Upper lobe of left lung (tissue), 4 donors: ENCODE data around the gene MAN2A2.

Source experiments
- EP300 ChIP-seq, 4 donors: sonication (generic); formaldehyde crosslinking; IDR thresholded peaks; one replicate each; pipeline ENCODE4 v1.5.1; 2017; ENCODE audit warnings: antibody characterized with exemption in 4 of 4, control low read depth in 2 of 4
- POLR2A ChIP-seq, 4 donors: fragments of 450-650 bp; IDR thresholded peaks; one replicate each; pipeline ENCODE4 v1.5.1; 2016 to 2017; ENCODE audit warnings: antibody characterized with exemption in 4 of 4, mild to moderate bottlenecking in 2 of 4
- POLR2AphosphoS5 ChIP-seq, 2 donors: sonication (generic); formaldehyde crosslinking; IDR thresholded peaks; one replicate each; pipeline ENCODE4 v1.5.1; 2017; ENCODE audit warnings: antibody characterized with exemption in 2 of 2
- TF ChIP-seq, protein P1 (sequence below), 6 experiments: fragments of 450-650 bp in 4 of 6; fragments of 200-600 bp in 2 of 6; sonication (generic) in 2 of 6; IDR thresholded peaks; one replicate each; pipeline ENCODE4 v1.5.1; 2016 to 2019; ENCODE audit warnings: antibody characterized with exemption in 6 of 6

DNA sequence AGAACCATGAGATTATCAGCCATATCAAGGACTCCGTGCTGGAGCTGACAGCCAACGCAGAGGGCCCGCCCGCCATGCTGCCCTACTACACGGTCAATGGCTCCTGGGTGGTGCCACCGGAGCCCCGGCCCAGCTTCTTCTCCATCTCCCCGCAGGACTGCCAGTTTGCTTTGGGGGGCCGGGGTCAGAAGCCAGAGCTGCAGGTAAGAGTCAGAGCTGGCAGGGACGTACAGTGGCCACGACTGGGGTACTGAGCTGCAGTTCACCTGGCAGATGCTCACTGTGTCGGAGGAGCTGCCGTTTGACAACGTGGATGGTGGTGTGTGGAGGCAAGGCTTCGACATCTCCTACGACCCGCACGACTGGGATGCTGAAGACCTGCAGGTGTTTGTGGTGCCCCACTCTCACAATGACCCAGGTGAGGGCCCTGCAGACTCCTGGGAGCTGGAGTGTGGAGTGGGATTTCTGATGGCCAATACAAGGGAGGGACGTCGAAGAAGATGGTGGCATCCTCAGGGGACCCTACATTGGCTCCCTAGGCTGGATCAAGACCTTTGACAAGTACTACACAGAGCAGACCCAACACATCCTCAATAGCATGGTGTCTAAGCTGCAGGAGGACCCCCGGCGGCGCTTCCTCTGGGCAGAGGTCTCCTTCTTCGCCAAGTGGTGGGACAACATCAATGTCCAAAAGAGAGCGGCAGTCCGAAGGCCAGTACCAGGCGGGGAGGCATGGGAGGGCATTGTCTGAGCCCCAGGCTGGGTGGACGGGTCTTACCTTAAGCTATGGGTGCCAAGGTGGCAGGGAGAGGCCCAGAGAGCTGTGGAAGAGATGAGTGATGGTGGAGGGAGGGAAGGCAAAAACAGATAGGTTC lies 2.4 kb downstream of the MAN2A2 start:
- TF ChIP-seq POLR2A (IDR thresholded peaks at IDR 0.05) (no peak), POLR2AphosphoS5 (IDR thresholded peaks at IDR 0.05) (no peak), EP300 (IDR thresholded peaks at IDR 0.05) (no peak)
- TF ChIP-seq, protein P1, sequence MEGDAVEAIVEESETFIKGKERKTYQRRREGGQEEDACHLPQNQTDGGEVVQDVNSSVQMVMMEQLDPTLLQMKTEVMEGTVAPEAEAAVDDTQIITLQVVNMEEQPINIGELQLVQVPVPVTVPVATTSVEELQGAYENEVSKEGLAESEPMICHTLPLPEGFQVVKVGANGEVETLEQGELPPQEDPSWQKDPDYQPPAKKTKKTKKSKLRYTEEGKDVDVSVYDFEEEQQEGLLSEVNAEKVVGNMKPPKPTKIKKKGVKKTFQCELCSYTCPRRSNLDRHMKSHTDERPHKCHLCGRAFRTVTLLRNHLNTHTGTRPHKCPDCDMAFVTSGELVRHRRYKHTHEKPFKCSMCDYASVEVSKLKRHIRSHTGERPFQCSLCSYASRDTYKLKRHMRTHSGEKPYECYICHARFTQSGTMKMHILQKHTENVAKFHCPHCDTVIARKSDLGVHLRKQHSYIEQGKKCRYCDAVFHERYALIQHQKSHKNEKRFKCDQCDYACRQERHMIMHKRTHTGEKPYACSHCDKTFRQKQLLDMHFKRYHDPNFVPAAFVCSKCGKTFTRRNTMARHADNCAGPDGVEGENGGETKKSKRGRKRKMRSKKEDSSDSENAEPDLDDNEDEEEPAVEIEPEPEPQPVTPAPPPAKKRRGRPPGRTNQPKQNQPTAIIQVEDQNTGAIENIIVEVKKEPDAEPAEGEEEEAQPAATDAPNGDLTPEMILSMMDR (IDR thresholded peaks at IDR 0.05): no peak
